HG02588 (cell line): ENCODE measurements around the gene CEP170B.

Source experiments
- ATAC-seq: cut with Tn5 transposase; IDR thresholded peaks from one replicate; pipeline ENCODE4 v1.9.1; 2021; ENCODE audit warnings: mild to moderate bottlenecking, moderate library complexity; ENCODE audit not compliant: unreplicated experiment

Gene CEP170B

GRCh38 chr14:104929268-104930230 is 64.5 kb downstream of the CEP170B start:
- ATAC-seq: no peak

- ATAC-seq: no peak
Measured at GRCh38 chr14:104930526-104931303, 65.6 kb downstream of the CEP170B start.

- ATAC-seq: no peak
Measured at GRCh38 chr14:104931304-104931770, 66.3 kb downstream of the CEP170B start.

- no peak for ATAC-seq
Measured at GRCh38 chr14:104931771-104932675, 67.0 kb downstream of the CEP170B start.

GRCh38 chr14:104932676-104933631 is 67.9 kb downstream of the CEP170B start:
- ATAC-seq: no peak

DNA sequence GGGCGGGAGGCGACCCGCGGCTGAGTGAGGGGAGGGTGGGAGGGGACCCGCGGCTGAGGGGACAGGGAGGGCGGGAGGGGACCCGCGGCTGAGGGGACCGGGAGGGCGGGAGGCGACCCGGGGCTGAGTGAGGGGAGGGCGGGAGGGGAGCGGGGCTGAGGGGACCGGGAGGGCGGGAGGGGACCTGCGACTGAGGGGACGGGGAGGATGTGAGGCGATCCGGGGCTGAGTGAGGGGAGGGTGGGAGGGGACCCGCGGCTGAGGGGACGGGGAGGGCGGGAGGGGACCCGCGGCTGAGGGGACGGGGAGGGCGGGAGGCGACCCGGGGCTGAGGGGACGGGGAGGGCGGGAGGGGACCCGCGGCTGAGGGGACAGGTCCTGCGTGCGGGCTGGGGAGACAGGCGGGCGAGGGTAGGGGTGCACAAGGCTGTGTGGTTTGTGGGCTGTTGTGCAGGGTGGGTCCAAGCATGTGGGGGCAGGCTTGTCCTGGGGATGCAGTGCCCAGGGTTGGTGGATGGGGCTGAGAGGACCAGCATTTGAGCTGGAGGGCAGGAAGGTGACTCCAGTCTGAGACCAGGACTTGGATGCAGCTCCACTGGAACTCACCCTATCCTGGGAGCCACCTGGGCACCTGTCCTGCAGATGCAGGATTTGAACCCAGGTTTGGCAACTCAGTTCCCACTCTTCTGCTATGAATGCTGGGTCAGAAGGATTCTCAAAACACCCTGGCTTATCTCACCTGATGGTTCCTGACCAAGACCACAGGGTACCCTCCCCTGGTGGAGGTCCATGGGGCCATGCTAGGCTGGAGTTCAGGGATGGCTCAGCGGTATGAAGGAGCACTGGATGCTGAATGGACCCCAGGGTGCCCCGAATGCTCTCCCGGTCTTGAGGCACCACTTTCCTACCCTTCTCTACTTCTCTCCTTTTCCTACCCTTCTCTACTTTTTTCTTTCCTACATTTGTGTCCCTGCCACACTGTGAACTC is 69.0 kb downstream of the CEP170B start:
- no peak for ATAC-seq

- ATAC-seq: no peak
Measured at GRCh38 chr14:104935026-104935650, 70.1 kb downstream of the CEP170B start.

DNA sequence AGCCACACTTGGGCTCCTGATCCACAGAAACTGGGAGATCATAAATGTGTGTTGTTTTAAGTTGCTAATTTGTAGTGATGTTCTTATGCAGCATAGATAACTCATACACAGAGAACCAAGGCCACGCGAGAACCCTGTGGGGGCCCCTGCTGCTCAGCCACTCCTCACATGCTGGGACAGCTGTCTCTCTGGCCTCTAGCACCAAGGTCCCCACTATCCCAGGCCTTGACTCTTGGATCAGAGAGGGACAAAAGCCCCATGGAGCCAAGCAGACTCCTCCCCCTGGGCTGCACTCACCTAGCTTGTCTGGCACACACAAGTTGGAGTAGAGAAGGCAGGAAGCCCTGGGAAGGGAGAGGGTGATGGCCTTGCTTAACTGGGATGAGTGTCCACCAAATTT is 70.9 kb downstream of the CEP170B start:
- ATAC-seq: no peak

DNA sequence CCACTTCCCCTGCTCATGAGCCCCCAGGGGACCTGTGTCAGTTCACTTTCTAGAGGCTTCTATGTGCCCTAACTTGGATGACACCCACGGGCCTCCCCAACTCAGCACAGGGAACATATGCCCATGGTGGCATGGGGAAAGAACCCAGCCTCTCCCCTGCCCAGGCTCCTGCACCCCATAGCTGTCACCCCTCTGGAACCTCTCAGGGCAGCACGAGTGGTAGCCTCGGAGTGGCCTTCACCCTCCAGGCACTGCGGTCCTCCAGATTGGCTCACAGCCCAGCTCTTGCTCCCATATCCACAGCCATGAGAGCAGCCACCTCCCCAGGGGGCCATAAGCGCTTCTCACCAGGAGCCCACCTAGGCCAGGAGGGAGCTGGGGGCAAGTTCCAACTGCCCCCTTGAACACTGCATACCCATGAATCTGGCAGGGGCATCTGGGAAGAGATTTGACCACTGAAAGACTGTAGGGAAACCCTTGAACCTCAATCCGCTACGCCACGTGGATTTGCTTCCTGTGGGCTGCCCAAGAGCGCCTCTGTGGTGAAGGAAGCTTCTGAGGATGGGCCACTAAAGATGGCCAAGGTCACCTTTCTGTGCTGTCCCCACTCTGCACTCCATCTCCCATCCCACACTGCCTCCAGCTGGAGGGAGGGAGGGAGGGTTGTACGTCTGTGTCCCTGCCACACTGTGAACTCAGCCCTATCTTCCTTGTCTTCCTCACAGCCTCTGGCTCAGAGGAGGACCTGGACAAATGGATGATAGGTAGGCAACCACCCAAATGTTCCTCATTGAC is 71.5 kb downstream of the CEP170B start:
- no peak for ATAC-seq

DNA sequence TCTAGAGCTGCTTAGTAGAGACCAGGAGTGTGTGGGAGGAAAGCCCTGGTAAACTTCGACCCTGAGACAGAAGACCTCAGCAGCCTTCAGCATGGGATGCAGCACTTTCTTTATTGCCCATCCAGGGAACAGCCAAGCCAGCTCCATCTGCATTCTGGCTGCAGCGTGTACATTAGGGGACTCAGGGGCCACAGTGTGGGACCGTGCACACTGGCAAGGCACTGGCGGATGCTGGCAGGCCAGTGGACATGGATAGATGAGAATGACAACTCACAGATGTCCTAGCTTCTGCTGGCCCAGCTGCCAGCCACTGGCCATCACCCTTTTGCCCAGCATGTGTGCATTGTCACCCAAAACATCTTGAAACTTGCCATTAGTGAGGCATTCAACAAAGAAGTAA is 72.1 kb downstream of the CEP170B start:
- no peak for ATAC-seq

DNA sequence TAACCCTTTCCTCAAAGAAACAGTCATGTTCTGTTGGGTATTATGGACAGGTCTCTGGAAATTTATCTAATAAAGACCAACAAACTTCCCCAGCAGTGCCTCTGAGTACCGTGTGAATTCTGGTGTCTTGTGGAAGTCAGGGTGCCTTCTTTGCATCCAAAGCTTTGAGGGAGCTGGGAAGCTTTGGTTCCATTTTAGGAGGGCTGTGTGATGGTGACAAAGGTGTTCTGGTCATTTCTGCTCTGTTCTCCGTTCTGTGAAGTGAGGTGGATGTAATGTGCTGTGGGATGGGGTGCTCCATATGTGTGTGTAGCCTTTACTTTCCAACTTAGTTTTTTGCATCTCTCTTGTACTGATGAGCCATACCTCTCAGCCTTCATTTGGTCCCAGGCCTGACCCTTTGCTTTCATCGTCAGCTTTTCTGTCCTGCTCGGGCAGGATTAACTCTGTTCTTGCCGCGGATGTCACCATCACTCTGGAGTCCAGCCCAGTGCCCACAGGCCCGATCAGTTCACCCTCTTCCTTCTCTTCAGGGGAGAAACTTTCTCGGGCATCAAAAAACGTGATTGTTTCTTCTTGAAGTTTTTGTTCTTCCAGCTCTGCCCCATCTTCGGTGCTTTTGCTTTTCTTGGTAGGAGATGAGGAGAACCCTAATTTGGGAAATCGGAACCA is 72.8 kb downstream of the CEP170B start:
- ATAC-seq: no peak

DNA sequence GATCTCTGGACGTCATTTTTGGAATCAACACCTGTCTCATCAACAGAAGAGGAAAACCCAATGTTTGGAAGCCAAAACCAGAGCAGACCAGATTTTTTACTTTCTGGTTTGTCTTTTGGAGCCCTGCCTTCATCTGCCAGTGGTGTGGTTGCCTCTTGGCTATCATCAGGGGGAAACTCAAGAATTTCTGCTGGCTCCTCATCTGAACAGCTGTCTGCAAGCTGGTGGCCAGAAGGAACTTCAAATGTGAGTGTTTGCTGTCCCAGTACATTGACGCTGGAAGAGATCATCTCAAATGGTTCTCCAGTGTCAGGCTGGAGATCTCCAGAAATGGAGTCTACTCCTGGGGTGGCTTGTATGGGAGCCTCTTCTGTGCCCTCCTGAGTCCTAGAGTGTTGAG is 73.4 kb downstream of the CEP170B start:
- ATAC-seq: no peak

DNA sequence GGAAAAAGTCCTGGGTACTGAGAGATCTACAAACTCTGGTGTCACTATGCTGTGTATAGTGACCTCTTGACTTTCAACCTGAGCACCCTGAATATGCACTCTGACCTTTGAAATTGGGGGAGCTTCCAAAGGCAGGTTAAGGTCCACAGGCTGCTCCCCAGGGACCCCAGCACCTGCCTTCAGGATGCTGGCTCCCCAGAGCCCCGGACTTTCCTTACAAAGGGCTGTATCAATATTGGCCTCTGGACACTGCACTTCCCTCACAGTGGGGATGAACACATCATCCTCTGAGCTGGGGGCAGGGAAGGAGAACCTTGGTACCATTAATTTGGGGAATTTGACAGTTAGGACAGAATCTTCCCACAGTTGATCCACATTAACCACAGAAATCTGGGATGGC is 73.9 kb downstream of the CEP170B start:
- ATAC-seq: no peak

GRCh38 chr14:104939666-104940410 is 74.8 kb downstream of the CEP170B start:
- no peak for ATAC-seq

DNA sequence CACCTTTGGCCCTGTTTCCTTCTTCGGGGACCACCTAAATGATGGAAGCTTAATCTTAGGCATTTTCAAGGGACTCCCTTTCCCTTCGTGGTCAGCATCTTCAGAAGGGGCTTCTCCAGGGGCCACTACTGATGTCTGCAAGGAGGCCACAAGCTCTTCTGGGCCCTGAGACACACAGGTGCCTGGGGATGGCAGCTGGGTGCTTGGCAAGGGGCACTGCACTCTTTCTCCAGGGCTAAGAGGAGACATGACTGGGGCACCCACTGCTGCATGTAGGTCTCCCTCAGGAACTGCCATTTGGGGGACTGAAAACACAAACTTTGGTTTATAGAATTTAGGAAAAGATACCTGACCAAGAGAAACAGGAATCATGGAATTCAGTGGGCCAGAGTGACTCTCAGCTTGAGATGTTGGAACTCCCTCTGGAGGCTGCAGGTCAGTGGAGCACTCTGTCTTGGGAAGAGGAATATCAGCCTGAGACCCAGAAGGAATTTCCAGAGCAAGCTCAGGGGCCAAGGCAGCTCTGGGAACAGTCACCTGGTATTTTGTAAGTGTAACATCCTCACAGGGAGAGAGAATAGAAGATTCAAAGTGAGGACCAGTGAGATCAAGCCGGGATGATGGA is 75.6 kb downstream of the CEP170B start:
- no peak for ATAC-seq
